Stimulated activated CD8-positive, alpha-beta memory T cell treated with anti-CD3 and anti-CD28 coated beads, Interleukin-15, amount 100 ng/mL, for 4 hours (primary cell): ENCODE results near the gene OSBPL2.

Experiments used
- DNase-seq, 2 donors: peaks; one replicate each; pipeline ENCODE4 v3.0.0-alpha.2; 2020; ENCODE audit warnings: low read depth in 2 of 2

Gene OSBPL2

GRCh38 chr20:62222266-62222850 is 16.0 kb upstream of the OSBPL2 start:
- no peak for DNase-seq

DNA sequence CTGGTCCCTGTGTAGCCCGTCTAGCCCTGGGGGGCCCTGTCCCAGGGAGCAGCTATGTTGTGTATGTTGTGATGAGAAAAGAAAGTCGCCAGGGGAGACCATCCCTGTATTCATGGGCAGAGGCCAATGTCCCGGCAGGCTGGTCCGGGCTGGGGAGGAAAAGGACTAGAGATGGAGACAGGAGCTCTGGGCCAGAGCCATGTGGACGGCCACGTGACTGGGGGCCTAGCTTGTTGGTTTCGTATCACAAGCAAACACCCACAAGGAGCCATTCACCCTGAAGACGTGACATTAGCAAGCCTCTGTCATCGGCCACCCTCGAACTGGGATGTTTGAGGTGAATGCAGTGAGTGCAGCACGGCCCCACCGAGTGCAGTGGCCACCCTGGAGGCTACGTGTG is 15.3 kb upstream of the OSBPL2 start:
- DNase-seq, result no peak

DNA sequence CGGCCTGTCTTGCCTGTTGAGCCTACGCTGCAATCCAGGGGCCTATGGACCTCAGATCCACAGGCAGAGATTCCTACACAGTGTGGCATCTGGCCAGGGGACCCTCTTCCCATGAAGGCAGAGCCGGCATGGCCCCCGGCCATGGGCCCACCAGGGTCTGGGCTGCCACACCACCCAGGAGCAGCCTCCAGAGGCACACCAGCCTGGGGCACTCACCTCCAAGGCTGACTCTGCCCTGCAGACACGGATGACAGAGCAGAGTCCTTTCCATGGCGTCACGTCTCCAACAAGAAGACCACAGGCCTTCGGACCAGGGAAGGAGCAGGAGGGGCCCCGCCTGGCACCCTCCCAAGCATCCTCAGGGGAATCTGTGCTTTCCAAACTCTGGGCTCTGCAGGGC is 14.8 kb upstream of the OSBPL2 start:
- DNase-seq, result no peak

DNA sequence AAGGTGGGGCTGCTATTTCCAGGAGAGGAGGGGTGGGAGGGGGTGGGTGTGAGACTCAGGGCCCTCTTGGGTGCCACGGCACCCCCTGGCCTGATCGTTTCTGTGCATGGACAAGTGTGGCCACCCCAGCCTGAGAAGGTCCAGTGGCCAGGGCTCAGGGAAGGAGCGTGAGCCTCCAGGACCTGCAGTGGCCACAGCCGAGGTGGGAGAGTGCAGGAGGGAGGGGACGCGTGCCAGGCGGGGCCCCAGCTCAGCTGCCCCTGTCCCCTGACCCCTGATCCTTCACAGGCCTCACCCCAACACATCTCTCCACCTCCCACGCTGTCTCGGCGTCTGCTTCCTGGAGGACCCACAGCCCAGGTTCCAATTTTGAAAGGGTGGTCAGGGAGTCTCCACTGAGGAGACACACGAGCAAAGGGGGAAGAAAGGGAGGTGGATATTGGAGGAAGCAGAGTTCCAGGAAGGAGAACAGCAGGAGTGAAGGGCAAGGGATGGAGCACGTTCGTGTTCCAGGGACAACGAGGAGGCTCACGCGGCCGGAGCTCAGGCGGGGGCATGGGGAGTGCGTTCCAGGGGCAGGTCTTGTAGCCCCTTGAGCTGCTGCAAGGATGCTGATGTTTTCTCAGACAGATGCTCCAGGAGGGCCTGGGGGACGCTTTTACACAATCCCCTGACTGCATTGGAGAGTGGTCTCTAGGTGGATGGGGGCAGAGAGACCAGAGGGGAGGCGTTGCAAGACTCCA is 14.0 kb upstream of the OSBPL2 start:
- DNase-seq, result no peak

- no peak for DNase-seq
Observed at GRCh38 chr20:62225026-62225425, 13.3 kb upstream of the OSBPL2 start.

DNA sequence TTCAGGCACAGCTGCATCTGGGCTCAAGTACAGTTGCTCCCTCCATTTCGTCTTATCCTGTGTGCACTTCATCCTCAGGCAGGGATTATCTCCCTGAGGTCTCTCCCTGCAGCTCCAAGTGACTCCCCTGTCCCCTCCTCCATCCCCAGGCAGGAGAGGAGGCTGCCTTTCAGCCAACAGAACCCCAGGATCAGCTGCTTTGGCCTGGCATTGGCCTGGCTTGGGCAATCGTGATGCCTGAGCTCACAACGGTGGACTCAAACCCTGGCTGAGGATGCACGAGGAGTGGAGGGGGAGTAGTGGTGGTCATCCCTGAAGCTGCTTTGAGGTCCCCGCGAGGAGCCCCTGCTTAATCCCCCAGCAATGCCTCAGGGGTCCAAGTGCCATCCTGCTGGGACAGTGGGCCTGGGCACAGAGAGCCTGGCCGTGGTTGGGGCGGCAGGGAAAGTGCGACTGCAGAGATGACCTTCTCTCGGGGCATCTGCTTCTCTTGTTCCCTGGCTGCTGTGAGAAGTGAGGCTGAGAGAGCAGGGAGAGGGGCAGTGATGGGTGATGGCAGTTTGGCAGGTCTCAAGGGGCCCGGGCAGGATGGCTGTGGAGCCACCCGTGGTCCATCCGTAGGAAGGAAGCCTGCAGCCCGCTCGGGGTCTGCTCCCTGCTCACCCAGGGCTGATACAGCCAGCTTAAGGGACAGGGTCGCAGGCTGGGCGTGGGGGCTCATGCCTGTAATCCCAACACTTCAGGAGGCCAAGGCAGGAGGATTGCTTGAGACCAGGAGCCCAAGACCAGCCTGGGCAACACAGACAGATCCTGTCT is 12.3 kb upstream of the OSBPL2 start:
- DNase-seq, result no peak

DNA sequence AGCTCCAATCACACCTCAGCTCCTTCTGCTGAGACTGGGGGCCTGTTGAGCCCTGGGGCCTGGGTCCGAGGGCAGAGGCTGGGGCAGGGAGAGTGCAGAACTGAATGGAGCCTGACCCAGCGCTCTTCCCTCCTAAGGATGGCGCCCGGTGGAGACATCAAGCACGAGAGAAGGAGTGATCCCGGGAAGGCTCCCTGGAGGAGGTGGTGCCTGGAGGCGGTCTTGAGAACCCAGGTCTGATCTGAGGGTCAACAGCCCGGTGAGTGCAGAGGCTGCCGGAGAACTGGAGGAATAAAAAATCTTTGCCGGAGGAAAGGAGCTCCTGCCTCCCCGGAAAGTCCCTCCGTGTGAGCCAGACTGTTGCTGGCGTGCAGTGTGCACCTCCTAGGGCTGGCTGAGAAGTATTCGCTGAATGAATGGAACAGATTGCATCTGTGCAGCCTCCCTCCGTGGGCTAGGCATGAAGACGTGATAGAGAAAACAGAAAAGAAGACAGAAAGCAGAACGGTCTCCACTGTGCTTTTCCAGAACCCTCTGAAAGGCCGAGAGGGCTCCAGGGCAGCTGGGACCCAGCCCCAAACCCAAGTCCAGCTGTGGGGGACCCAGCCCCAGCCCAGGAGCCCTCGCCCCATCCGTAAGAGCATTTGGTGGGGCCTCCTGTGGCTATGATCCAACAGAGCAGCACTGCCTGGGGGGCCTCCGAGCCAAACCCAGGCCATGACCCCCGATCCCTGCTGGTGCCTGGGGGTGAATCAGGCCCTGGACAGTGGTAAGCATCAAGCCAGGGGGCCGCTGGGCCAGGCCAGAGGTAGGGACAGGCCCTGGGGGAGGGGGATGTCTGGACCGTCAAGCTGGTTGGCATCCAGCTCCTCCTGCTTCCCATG is 11.4 kb upstream of the OSBPL2 start:
- DNase-seq, result no peak

- no peak for DNase-seq
Observed at GRCh38 chr20:62227591-62227976, 10.7 kb upstream of the OSBPL2 start.

DNA sequence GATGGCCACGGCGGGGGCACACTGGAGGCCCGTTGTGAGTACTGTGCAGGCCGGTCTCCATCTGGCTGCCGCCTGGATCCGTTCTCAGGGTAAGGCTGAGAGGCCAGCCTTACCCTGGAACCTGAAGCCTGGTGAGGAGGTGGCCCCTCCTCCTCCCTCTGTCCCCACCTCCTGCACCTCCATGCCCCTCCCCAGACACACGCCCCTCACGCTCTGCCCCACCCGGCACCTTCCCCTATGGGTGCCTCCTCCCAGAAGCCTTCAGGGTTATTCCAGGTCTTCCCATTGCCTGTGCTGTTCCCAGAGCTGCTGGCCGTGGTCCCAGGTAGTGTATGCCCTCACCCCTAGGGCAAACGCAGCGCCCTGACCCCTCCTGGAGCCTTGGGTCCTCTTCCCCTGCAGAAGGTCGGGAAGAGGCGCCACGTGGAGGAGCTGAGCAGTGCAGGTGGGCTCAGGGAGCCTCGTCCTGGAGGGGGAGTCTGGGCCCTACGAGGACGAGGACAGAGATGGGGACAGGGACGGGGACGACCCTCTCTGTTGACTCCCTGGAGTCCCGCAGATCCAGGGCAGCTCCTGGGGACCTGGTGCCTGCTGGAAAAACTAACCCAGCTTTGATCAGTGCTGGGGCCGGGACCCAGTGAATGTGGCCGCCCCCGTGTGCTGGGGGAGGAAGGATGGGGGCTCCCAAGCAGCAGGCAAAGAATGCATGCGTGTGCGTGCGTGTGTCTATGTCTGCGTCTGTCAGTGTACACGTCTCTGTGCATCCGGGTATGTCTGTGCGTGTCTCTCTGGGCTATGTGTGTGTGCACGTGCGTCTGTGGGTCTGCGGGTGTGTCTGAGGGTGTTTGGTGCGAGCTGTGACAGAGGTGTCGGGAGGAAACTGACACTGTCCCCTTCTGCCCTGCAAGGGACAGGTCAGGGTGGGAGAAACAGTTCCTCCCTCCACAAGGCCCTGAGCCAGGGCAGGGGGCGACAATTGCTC is 10.1 kb upstream of the OSBPL2 start:
- DNase-seq, result no peak

DNA sequence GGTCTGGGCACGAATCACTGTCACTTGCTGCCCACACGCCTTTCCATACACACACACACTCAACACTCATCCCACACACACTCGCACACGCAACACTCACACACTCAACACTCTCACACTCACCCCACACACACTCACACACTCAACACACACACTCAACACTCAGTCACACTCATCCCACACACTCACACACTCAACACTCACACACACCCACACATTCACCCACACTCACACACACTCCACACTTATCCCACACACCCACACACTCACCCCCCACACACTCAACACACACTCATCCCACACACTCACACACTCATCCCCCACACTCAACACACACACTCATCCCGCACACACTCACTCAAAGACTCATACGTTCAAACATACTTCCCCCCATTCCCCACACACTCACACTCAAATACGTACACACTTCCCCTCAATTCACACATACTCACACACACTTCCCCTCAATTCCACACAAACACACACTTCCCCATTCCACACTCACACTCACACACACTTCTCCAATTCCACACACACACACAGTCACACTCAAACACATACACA is 9.3 kb upstream of the OSBPL2 start:
- no peak for DNase-seq

DNA sequence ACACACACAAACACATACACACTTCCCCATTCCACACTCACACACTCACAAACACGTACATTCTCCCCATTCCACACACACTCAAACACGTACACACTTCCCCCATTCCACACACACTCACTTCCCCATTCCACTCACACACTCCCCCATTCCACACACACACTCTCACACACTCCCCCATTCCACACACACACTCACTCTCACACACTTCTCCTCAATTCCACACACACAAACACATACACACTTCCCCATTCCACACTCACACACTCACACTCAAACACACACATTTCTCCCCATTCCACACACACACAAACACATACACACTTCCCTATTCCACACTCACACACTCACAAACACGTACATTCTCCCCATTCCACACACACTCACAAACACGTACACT is 8.7 kb upstream of the OSBPL2 start:
- no peak for DNase-seq

GRCh38 chr20:62230276-62230675 is 8.0 kb upstream of the OSBPL2 start:
- no peak for DNase-seq

GRCh38 chr20:62230696-62231095 is 7.6 kb upstream of the OSBPL2 start:
- no peak for DNase-seq

DNA sequence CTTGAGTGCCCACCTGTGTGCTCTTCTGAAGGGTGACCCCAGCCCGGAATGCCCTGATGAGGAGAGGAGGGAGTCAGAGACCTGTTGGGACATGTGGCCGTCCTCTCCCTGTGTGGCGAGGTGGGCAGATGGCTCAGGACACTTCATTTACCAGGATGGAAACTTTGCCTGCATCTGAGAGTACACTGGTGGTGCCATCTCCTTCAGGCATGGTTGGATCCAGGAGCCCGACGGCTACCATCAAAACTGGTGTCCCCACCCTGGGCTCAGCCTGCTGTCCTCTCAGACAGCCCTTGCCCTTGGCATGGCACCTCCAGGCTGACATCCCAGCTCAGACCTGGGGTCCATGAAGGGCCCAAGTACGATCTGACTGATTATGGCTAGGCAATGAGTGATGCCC is 7.0 kb upstream of the OSBPL2 start:
- DNase-seq, result no peak

DNA sequence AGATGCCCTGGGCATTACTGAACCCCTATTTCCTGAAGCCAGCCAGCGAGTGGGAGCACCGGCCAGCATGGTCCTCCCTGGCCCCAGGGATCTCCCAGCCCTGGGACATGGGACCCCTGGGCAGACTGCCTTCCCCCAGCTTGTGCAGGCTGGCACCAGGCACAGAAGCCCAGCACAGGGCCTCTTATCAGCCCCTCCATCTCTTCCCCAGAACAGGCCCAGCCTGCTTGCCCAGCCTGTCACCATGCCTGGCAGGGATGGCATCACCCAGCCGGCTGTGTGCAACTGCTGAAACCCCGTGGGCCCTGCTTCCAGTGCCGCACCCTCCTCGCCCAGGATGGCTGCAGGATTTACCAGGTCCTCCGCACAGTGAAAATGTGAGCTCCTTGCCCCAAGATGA is 6.1 kb upstream of the OSBPL2 start:
- no peak for DNase-seq

DNA sequence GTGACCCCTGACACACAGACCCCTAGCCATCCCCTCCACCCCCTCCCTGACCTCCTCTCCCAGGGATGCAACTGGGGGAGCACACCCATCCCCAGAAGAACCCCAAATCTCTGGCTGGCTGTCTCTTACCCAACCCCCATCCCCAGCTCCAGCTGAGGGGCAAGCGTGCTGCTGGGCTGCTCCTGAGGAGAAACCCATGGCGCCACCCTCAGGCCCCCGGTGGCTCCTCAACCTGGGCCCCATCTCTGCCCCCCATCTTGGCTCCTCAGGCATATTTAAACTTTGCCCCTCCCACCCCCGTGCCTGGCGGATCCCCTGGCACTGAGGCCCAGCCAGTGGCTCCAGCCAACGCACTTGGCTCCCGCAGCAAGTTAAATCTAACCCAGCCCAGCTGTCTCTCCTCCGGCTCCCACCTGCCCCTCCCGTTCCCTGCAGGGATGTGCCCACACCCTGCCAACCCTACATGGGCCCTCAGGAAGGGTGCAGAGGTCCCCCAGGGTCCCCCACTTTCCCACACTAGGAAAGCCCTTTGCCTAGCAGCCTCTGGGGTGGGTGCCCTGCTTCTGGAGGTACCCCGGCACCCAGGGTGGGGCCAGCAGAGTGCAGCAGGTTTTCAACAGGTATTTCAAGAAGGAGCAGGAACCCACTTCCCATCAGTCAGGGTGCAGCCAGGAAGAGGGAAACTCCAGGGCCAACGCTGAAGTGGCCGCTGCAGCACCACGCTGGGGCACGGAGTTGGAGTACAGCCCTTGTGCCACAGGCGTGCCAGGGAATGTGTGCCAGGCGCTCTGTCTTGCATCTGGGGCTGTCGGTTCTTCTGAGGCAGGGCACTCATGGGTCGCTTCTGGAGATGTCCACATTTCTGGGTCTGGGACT is 5.3 kb upstream of the OSBPL2 start:
- DNase-seq, result no peak

DNA sequence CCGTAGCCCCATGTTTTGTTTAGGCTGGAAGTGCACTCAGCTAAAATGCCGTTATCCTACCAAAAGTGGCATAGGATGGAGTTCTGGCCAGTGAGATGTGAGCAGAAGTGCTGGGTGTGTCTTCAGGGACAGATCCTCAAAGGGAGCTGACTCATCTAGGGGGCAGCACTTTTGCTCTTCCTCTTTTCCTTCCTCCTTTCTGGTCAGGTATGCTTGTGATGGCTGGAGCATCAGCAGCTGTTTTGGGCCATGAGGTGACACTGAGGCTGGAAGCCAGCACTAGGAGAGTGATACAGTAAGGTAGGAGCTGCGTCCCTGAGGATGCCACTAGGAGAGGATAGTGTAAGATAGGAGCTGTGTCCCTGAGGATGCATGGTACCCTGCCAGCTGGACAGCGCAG is 4.6 kb upstream of the OSBPL2 start:
- no peak for DNase-seq

GRCh38 chr20:62234339-62234738 is 4.0 kb upstream of the OSBPL2 start:
- no peak for DNase-seq

DNA sequence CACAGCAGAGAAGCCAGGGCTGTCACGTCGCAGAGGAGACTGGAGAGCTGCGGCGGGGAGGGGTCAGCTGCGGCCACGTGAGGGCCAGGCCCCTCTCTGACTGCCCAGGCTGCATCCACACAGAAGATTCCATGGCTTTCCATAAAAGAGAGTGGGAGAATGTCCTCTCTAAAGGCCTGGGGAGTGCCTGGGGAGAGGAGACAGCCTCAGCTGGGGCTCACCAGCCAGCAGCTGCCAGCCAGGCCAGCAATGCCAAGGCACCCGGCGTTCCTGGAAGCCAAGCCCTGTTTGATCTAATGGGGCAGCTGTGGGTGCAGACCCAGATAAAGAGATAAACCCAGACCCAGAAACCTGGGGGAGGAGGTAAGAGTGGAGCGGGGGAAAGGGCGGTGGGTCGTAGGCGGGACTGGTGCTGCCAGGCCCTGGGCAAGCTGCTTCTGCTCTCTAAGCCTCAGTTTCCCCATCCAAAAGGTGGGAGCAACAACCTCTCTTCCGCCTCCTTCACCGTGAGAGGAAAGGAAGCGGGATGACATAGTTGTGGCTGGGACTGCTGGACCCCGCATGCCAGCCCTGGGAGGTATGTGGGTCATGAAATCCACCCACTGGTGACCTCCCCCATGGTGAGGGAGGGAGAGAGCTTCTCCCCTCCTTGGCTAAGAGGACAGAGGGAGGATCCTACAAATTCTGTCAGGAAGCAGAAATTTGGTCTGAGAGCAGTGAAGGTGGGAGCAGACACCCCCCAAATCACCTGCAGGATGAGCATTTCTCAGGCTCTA is 3.1 kb upstream of the OSBPL2 start:
- no peak for DNase-seq
